HepG2 (cell line): ENCODE results near the gene ZNF618. TPM values are rescaled to one million over a fixed set of nuclear protein-coding genes. Genes with fewer than 3 reads are reported as not detected.

Experiments
- ATAC-seq: fragments of 200-7000 bp; cut with Tn5 transposase; 3 replicates; pipeline ENCODE4 v1.9.1; 2020; ENCODE audit warnings: mild to moderate bottlenecking, moderate library complexity
- BruUV-seq: library from RNA; stranded (reverse); fragments of 400-500 nt; replicated peaks from 2 replicates; lab custom pipeline; 2021; lab: Mats Ljungman, UMichigan
- CTCF ChIA-PET: fragments of 300-600 bp; formaldehyde crosslinking; extraction: SDS; loops from one replicate; lab custom pipeline; 2021; ENCODE audit warnings: low total read pairs, inconsistent platforms, low intra/inter-chr PET ratio; lab: Yijun Ruan, JAX
- POLR2A ChIA-PET: fragments of 350-600 bp; sonication (Branson Sonifier 250); formaldehyde crosslinking; loops from one replicate; lab custom pipeline; 2020; ENCODE audit warnings: antibody characterized with exemption, inconsistent platforms; lab: Yijun Ruan, JAX
- DNase-seq: peaks from one replicate; pipeline ENCODE4 v3.0.0-alpha.2; 2015; ENCODE audit warnings: low spot score
- FAIRE-seq: peaks from 3 replicates; lab custom pipeline; 2011; peaks lifted over from hg19 to GRCh38; lab: Jason Lieb, UNC
- H2AFZ ChIP-seq: one replicate; pipeline ENCODE4 v1.6.1; 2011; ENCODE audit warnings: low read length, inconsistent platforms
- H3K27ac ChIP-seq: fragments of 300-600 bp; 3 replicates; pipeline ENCODE4 v1.8.0; 2011; ENCODE audit warnings: mixed run types, mild to moderate bottlenecking, mixed read lengths, low read length, inconsistent platforms; ENCODE audit not compliant: insufficient read depth; ENCODE audit errors: extremely low read length
- H3K27me3 ChIP-seq, 2 experiments: fragments of 200-600 bp in 1 of 2; 2 replicates in 1 of 2; 3 replicates in 1 of 2; pipeline versions ENCODE4 v1.6.0 to v1.8.0; 2011; ENCODE audit warnings: low read length in 2 of 2, mild to moderate bottlenecking in 2 of 2, moderate library complexity in 2 of 2, inconsistent platforms in 1 of 2; ENCODE audit not compliant: insufficient read depth in 2 of 2, control insufficient read depth in 1 of 2
- H3K36me3 ChIP-seq, 2 experiments: fragments of 200-600 bp in 1 of 2; replicated peaks in 1 of 2; 2 replicates in 1 of 2; 3 replicates in 1 of 2; pipeline versions ENCODE4 v1.5.1 to v1.8.0; 2011; ENCODE audit warnings: low read length in 2 of 2, inconsistent platforms in 1 of 2; ENCODE audit not compliant: insufficient read depth in 2 of 2, control insufficient read depth in 1 of 2
- H3K4me1 ChIP-seq: 2 replicates; pipeline ENCODE4 v1.5.1; 2012; ENCODE audit warnings: low read length, inconsistent platforms; ENCODE audit not compliant: insufficient read depth
- H3K4me2 ChIP-seq: 2 replicates; pipeline ENCODE4 v1.6.0; 2011; ENCODE audit warnings: low read depth, low read length, inconsistent platforms
- H3K4me3 ChIP-seq, 3 experiments: fragments of 200-600 bp in 1 of 3; sonication (generic), shearing (Covaris generic) in 1 of 3; replicated peaks in 1 of 3; 2 replicates each; pipeline ENCODE4 v1.5.1; 2011 to 2016; ENCODE audit warnings: low read length in 3 of 3, inconsistent platforms in 2 of 3, low read depth in 2 of 3, mild to moderate bottlenecking in 2 of 3, control low read depth in 1 of 3, mixed read lengths in 1 of 3; ENCODE audit not compliant: insufficient read depth in 1 of 3
- H3K79me2 ChIP-seq: one replicate; pipeline ENCODE4 v1.6.1; 2011; ENCODE audit warnings: low read length, inconsistent platforms; ENCODE audit not compliant: insufficient read depth
- H3K9ac ChIP-seq: 2 replicates; pipeline ENCODE4 v1.6.0; 2011; ENCODE audit warnings: mild to moderate bottlenecking, low read depth, low read length, inconsistent platforms; ENCODE audit not compliant: insufficient read depth
- H3K9me3 ChIP-seq: 2 replicates; pipeline ENCODE4 v1.5.1; 2012; ENCODE audit warnings: mild to moderate bottlenecking, low read length
- H4K20me1 ChIP-seq: 2 replicates; pipeline ENCODE4 v1.6.0; 2011; ENCODE audit warnings: inconsistent platforms, mild to moderate bottlenecking, low read length, moderate library complexity; ENCODE audit not compliant: insufficient read depth
- NRL ChIP-seq: sonication (generic); formaldehyde crosslinking; IDR thresholded peaks from 2 replicates; pipeline ENCODE4 v1.5.0; 2020; ENCODE audit warnings: missing genetic modification reagents, mild to moderate bottlenecking, moderate library complexity, borderline replicate concordance
- PCBP1 ChIP-seq: fragments of 200-400 bp; formaldehyde crosslinking; IDR thresholded peaks from 2 replicates; pipeline ENCODE4 v1.6.1; 2017; ENCODE audit warnings: mild to moderate bottlenecking, low read depth, low read length, borderline replicate concordance
- whole genome bisulfite sequencing: methylation state at CpG from one replicate; pipeline ENCODE4 v1.1.6; 2017; ENCODE audit warnings: low lambda C conversion rate; 5-methylcytosine and 5-hydroxymethylcytosine counted together
- in situ Hi-C: cut with HindIII; loops from 2 replicates; pipeline ENCODE4 v1.10.0; 2017; ENCODE audit warnings: low pct_unique_long_range_greater_than_20kb; ENCODE audit not compliant: extremely low pct_ligation_motif_present
- intact Hi-C: fragments of 100-400 bp; cut with micrococcal nuclease; formaldehyde crosslinking; loops from one replicate; pipeline ENCODE4 v1.10.0; 2022; ENCODE audit not compliant: unreplicated experiment
- polyA plus RNA-seq, 8 experiments: library from polyadenylated mRNA; depleted of rRNA in 3 of 8; stranded (reverse) in 7 of 8; unstranded in 1 of 8; fragments of >200 nt; fragmentation: Illumina TruSeq in 4 of 8; extraction: Trizol in 4 of 8; gene quantifications; 2 replicates each; pipeline versions ENCODE4 v1.2.1 to v1.2.3, GENCODE V29; 2011 to 2016; ENCODE audit warnings: low read depth in 4 of 8, missing spikeins in 1 of 8, mixed read lengths in 1 of 8; ENCODE audit not compliant: insufficient read depth in 1 of 8
- total RNA-seq, 5 experiments: library from RNA; depleted of rRNA; stranded (reverse); fragments of >200 nt; fragmentation: Illumina TruSeq; extraction: Trizol; gene quantifications; 2 replicates each; pipeline ENCODE4 v1.2.3, GENCODE V29; 2016; ENCODE audit warnings: low read depth in 1 of 5
- TF ChIP-seq, protein P1 (sequence below): sonication (generic); formaldehyde crosslinking; IDR thresholded peaks from 2 replicates; pipeline ENCODE4 v1.8.0; 2022; ENCODE audit warnings: mild to moderate bottlenecking, missing genetic modification reagents, borderline replicate concordance
- TF ChIP-seq, protein P2 (sequence below): sonication (generic); formaldehyde crosslinking; IDR thresholded peaks from 2 replicates; pipeline ENCODE4 v1.8.1; 2023; ENCODE audit warnings: missing genetic modification reagents, inconsistent platforms, borderline replicate concordance
- TF ChIP-seq, protein P3 (sequence below): sonication (generic); formaldehyde crosslinking; IDR thresholded peaks from 2 replicates; pipeline ENCODE4 v1.4.0; 2020; ENCODE audit warnings: mild to moderate bottlenecking, low read depth, missing genetic modification reagents
- TF ChIP-seq, protein P4 (sequence below): sonication (generic); formaldehyde crosslinking; IDR thresholded peaks from 2 replicates; pipeline ENCODE4 v1.9.0; 2022; ENCODE audit warnings: missing genetic modification reagents, mild to moderate bottlenecking, borderline replicate concordance
- TF ChIP-seq, protein P5 (sequence below): IDR thresholded peaks from 2 replicates; pipeline ENCODE4 v1.6.1; 2016; ENCODE audit warnings: low read depth, borderline replicate concordance

Gene ZNF618
- total and polyA plus RNA-seq, 2 of the 13 experiments (the other 11 are each of a cell fraction or from before 2014, with no cell fraction given): 0.07 TPM

GRCh38 chr9:114082017-114082762 lies 206.1 kb downstream of the ZNF618 start:
- intact Hi-C loops: loop anchor here (1.0 to 5.0 kb wide), 5 partner anchors 26 to 209 kb away; partner anchors contain the start of gene COL27A1
- peak; percentile 76 for ATAC-seq
- Histone ChIP-seq H3K27ac (peak overlapping the region; percentile 98), H3K36me3 (no peaks in the 10 kb centered on the region), H3K4me2 (peak overlapping the region; percentile 83), H4K20me1 (no peaks in the 10 kb centered on the region; the same call in 1 of the 2 replicates), H3K9ac (peak overlapping the region; percentile 84), H3K79me2 (peaks cover 19% of the 10 kb centered on the region), H3K27me3 (no peaks in the 10 kb centered on the region; a peak in 1 of 5 replicates), H3K9me3 (no peaks in the 10 kb centered on the region), H3K4me1 (peaks cover 80% of the 10 kb centered on the region), H3K4me3 (peak overlapping the region; percentile 37 to 69 (median 41); a peak in 5 of 6 replicates), H2AFZ (no peak overlapping the region)
- FAIRE-seq: peak; percentile 99
- no TSS peak for BruUV-seq
- ChIA-PET CTCF (interaction anchor here (0.9 to 2.2 kb wide), 4 partner anchors 26 to 209 kb away, joined by 3 to 18 read pairs (median 10); no protein-coding TSS in a partner anchor), POLR2A (interaction anchor here (0.7 to 7.4 kb wide), 37 partner anchors 8 to 247 kb away, joined by 3 to 75 read pairs (median 4); partner anchors contain the start of genes COL27A1, KIF12 and ORM1)
- WGBS: 0% methylated on average over 8 of the region's 10 CpGs
- peak; percentile 98 for DNase-seq
- in situ Hi-C loops: no loop called here
- TF ChIP-seq, protein P1, sequence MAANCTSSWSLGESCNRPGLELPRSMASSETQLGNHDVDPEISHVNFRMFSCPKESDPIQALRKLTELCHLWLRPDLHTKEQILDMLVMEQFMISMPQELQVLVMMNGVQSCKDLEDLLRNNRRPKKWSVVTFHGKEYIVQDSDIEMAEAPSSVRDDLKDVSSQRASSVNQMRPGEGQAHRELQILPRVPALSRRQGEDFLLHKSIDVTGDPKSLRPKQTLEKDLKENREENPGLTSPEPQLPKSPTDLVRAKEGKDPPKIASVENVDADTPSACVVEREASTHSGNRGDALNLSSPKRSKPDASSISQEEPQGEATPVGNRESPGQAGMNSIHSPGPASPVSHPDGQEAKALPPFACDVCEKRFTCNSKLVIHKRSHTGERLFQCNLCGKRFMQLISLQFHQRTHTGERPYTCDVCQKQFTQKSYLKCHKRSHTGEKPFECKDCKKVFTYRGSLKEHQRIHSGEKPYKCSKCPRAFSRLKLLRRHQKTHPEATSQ (CRISPR knock-in tag): peak; percentile 46; the same call in 1 of the 2 replicates
- TF ChIP-seq, protein P2, sequence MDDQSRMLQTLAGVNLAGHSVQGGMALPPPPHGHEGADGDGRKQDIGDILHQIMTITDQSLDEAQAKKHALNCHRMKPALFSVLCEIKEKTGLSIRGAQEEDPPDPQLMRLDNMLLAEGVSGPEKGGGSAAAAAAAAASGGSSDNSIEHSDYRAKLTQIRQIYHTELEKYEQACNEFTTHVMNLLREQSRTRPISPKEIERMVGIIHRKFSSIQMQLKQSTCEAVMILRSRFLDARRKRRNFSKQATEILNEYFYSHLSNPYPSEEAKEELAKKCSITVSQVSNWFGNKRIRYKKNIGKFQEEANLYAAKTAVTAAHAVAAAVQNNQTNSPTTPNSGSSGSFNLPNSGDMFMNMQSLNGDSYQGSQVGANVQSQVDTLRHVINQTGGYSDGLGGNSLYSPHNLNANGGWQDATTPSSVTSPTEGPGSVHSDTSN (CRISPR knock-in tag): no peak
- TF ChIP-seq, protein P3, sequence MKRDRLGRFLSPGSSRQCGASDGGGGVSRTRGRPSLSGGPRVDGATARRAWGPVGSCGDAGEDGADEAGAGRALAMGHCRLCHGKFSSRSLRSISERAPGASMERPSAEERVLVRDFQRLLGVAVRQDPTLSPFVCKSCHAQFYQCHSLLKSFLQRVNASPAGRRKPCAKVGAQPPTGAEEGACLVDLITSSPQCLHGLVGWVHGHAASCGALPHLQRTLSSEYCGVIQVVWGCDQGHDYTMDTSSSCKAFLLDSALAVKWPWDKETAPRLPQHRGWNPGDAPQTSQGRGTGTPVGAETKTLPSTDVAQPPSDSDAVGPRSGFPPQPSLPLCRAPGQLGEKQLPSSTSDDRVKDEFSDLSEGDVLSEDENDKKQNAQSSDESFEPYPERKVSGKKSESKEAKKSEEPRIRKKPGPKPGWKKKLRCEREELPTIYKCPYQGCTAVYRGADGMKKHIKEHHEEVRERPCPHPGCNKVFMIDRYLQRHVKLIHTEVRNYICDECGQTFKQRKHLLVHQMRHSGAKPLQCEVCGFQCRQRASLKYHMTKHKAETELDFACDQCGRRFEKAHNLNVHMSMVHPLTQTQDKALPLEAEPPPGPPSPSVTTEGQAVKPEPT: no peak; the same call in 1 of the 2 replicates
- TF ChIP-seq, protein P4, sequence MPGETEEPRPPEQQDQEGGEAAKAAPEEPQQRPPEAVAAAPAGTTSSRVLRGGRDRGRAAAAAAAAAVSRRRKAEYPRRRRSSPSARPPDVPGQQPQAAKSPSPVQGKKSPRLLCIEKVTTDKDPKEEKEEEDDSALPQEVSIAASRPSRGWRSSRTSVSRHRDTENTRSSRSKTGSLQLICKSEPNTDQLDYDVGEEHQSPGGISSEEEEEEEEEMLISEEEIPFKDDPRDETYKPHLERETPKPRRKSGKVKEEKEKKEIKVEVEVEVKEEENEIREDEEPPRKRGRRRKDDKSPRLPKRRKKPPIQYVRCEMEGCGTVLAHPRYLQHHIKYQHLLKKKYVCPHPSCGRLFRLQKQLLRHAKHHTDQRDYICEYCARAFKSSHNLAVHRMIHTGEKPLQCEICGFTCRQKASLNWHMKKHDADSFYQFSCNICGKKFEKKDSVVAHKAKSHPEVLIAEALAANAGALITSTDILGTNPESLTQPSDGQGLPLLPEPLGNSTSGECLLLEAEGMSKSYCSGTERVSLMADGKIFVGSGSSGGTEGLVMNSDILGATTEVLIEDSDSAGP (CRISPR knock-in tag): peak; percentile 89; the same call in 1 of the 2 replicates
- TF ChIP-seq, protein P5, sequence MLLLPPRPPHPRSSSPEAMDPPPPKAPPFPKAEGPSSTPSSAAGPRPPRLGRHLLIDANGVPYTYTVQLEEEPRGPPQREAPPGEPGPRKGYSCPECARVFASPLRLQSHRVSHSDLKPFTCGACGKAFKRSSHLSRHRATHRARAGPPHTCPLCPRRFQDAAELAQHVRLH: peak; percentile 84; the same call in 1 of the 2 replicates
- TF ChIP-seq NRL (CRISPR knock-in tag) (peak; percentile 90), PCBP1 (no peak)
